Duodenal mucosa (tissue), 2 donors: ENCODE results near the gene HES6.

Source experiments
- H3K27ac ChIP-seq: one replicate; pipeline ENCODE4 v1.7.0; 2013; ENCODE audit warnings: low read depth, low read length
- H3K27me3 ChIP-seq, 2 donors: one replicate each; pipeline ENCODE4 v1.7.0; 2013; ENCODE audit warnings: low read length in 2 of 2, control low read depth in 1 of 2; ENCODE audit not compliant: insufficient read depth in 2 of 2, control insufficient read depth in 1 of 2
- H3K36me3 ChIP-seq, 2 donors: one replicate each; pipeline ENCODE4 v1.7.0; 2013; ENCODE audit warnings: low read length in 2 of 2, control low read depth in 1 of 2; ENCODE audit not compliant: insufficient read depth in 2 of 2, control insufficient read depth in 1 of 2
- H3K4me1 ChIP-seq, 2 donors: one replicate each; pipeline ENCODE4 v1.7.0; 2013; ENCODE audit warnings: low read length in 2 of 2, control low read depth in 1 of 2; ENCODE audit not compliant: insufficient read depth in 2 of 2, control insufficient read depth in 1 of 2
- H3K4me3 ChIP-seq, 2 donors: one replicate each; pipeline ENCODE4 v1.7.0; 2013; ENCODE audit warnings: low read length in 2 of 2, low read depth in 1 of 2
- H3K9ac ChIP-seq, 2 donors: one replicate each; pipeline ENCODE4 v1.7.0; 2013; ENCODE audit warnings: low read length in 2 of 2, low read depth in 1 of 2
- H3K9me3 ChIP-seq, 2 donors: one replicate each; pipeline ENCODE4 v1.7.0; 2013; ENCODE audit warnings: low read length in 2 of 2, control low read depth in 1 of 2; ENCODE audit not compliant: control insufficient read depth in 1 of 2

HES6 gene

DNA sequence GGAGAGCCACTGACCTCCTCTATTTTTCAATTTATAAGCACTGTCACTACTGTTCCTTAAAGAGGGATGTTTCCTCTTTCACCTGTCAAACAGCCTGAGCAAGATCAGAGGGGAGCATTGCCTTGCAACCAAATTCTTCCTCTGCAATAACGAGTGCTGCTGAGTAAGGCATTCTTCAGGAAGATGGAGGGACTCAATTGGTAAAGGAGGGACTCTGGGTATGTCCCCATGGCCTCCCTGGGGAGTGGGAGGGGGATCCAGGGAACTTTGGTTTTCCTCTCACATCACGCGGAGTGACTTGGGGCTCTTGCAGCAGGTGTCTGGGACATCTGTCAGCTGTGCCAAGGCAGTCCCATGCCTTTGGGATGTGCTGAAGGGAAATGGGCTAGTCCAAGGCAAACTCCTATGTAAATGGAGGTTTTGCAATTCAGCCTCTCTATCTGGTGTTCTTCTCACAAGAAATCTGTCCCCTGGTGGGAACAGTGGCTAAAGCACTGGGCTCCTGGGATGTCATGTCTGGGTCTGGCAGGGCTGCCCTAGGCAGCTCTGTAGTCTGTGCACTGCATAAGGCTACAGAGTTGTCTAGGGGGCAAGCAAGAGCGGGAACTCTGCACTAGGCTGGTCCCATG is 14.4 kb upstream of the HES6 start:
- no peaks in the 10 kb centered on the region for H3K4me1 ChIP-seq
- H3K27me3 ChIP-seq = no peaks in the 10 kb centered on the region
- H3K27ac ChIP-seq = no peak overlapping the region
- H3K9me3 ChIP-seq = no peaks in the 10 kb centered on the region
- H3K4me3 ChIP-seq = no peak overlapping the region
- no peak overlapping the region for H3K9ac ChIP-seq
- H3K36me3 ChIP-seq = peaks cover 54 to 90% of the 10 kb centered on the region in 2 donors

DNA sequence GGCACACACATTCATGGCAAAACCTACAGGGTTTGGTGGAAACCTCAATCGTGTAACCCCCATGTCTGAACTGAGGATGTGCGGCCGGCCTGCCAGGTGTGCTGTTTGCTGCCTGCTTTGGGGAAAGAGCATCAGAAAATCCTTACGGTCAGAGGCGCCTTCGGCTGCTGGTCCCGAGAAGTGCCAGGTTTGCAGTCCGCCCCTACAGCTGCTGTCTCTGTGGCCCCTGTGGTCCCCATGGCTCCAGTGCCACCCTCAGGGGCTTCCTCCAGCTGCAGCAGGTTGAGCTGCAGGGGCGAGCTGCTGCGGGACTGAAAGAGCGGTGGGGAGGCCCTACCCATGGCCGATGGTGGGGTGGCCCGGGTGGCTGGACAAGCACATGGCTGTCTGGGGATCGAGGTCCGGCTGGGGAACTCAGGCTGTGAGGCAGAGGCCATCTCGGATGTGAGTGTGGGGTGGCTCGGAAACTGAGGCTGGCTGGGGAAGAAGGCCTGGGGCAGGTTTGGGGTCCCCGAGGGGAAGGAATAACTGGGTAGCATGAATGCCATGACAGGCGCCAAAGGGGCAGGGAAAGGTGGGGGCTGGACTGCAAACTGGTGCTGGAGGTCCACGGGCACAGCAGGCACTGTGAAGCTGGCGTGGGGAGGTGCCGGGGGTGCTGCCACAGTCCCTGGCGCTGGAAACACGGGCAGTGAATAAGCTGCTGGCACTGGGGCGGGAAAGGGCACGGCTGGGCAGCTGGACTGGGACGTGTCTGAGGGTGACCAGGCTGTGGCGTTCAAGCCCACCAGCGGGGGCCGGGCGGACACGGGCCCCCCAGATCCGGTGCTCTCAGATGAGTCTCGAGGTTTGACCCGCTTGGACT is 13.2 kb upstream of the HES6 start:
- Histone ChIP-seq H3K36me3 (peaks cover 42 to 81% of the 10 kb centered on the region in 2 donors), H3K9me3 (no peaks in the 10 kb centered on the region)

DNA sequence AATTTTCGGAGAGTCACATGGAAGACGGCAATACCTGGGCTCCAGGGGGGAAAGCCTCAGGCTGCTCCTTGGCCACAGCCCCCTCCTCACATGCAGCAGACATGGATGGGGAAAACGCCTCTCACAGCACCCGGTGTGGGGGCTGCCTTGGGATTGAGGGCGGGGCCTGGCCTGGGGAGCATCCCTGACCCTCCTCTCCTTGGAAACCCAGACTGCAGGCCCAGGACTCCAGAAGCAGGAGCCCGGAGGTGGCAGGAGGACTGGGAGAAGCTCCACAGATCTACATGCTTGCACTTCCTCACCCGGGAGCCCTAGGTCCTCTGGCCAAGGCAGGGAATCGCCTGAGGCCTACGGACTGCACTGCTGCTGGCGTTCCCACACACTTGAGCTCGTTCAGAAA is 12.1 kb upstream of the HES6 start:
- H3K4me3 ChIP-seq = no peak overlapping the region
- no peaks in the 10 kb centered on the region for H3K9me3 ChIP-seq
- H3K4me1 ChIP-seq = no peaks in the 10 kb centered on the region
- no peak overlapping the region for H3K27ac ChIP-seq
- H3K36me3 ChIP-seq = peaks cover 48 to 84% of the 10 kb centered on the region in 2 donors
- no peak overlapping the region for H3K9ac ChIP-seq
- H3K27me3 ChIP-seq = no peaks in the 10 kb centered on the region

More for the DNA sequence above, 13.2 kb upstream of the HES6 start:
- Histone ChIP-seq H3K27ac (no peak overlapping the region), H3K9ac (no peak overlapping the region), H3K27me3 (no peaks in the 10 kb centered on the region), H3K4me1 (no peaks in the 10 kb centered on the region), H3K4me3 (no peak overlapping the region)

DNA sequence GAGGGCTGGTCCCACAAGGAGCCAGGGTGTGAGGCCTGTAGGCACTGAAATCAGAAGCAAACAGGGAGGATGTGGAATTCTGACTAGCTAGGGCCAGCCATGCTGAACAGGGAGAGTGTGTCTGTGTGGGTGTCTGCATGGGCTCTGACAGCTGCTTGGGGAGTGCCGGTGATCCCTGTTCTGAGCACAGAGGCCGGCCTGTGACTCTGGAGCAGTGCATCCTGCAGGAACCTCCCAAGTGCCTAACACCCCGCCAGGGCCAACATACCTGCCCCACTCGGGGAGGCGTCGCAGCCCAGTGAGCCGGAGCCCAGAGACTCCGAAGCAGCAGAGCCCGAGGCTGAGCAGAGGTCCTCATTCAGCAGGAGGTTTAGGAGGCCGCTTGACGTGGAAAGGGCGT is 11.5 kb upstream of the HES6 start:
- Histone ChIP-seq H3K27me3 (no peaks in the 10 kb centered on the region), H3K4me3 (no peak overlapping the region), H3K4me1 (no peaks in the 10 kb centered on the region), H3K9me3 (no peaks in the 10 kb centered on the region), H3K36me3 (peaks cover 48 to 81% of the 10 kb centered on the region in 2 donors), H3K27ac (no peak overlapping the region), H3K9ac (no peak overlapping the region)

DNA sequence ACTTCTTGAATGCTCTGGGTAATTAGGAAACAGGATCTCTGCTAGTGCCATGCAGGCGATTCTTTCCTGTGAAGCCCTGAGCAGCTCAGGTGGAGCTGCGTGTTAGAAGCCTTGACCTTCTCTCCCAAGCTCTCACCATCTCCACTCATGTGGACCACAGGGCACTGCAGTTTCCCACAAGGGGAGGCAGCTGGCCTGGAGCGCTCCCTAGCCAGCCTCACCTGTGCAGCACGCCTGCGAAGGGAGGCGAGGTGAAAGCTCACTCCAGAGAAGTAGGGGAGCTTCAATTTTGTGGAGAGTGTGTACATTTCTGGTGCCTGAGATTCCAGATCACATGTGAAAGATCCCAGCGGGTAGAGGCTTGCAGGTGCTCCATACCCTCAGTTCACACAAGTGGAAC is 11.1 kb upstream of the HES6 start:
- H3K27me3 ChIP-seq = no peaks in the 10 kb centered on the region
- no peak overlapping the region for H3K9ac ChIP-seq
- no peak overlapping the region for H3K4me3 ChIP-seq
- peaks cover 46 to 81% of the 10 kb centered on the region in 2 donors for H3K36me3 ChIP-seq
- H3K4me1 ChIP-seq = no peaks in the 10 kb centered on the region
- no peak overlapping the region for H3K27ac ChIP-seq
- H3K9me3 ChIP-seq = no peaks in the 10 kb centered on the region

DNA sequence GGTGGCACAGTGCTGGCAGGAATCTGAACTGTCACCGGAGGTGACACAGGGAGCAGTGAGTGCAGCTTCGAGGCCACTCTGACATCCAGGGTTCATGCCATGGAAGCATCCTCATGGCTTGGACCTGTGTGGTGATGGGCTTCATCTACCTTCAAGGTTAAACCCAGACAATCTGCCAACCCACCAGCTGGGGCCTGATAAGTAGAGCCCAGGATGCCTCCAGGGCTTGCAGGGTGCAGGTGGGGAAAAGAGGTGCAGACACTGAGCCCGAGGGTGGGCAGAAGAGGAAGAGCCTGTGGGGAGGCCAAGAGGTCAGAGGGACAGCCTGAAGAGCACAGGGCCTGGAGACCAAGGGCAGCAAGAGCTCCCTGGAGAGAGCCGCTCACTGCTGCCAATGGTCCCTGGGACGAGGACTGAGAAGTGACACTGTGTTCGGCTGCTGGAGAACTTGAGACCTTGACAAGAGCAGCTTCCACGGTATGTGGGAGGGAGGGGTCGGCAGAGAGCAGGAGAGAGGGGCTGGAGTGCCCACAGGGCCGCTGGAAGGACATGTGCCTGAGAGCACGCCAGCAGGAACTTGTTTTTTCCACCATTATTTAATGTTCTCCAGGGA is 8.1 kb upstream of the HES6 start:
- H3K27ac ChIP-seq = no peak overlapping the region
- H3K9ac ChIP-seq = no peak overlapping the region
- H3K4me1 ChIP-seq = peaks cover 7% of the 10 kb centered on the region in 2 donors
- no peaks in the 10 kb centered on the region for H3K9me3 ChIP-seq
- peaks cover 33 to 65% of the 10 kb centered on the region in 2 donors for H3K36me3 ChIP-seq
- H3K27me3 ChIP-seq = no peaks in the 10 kb centered on the region
- no peak overlapping the region for H3K4me3 ChIP-seq

DNA sequence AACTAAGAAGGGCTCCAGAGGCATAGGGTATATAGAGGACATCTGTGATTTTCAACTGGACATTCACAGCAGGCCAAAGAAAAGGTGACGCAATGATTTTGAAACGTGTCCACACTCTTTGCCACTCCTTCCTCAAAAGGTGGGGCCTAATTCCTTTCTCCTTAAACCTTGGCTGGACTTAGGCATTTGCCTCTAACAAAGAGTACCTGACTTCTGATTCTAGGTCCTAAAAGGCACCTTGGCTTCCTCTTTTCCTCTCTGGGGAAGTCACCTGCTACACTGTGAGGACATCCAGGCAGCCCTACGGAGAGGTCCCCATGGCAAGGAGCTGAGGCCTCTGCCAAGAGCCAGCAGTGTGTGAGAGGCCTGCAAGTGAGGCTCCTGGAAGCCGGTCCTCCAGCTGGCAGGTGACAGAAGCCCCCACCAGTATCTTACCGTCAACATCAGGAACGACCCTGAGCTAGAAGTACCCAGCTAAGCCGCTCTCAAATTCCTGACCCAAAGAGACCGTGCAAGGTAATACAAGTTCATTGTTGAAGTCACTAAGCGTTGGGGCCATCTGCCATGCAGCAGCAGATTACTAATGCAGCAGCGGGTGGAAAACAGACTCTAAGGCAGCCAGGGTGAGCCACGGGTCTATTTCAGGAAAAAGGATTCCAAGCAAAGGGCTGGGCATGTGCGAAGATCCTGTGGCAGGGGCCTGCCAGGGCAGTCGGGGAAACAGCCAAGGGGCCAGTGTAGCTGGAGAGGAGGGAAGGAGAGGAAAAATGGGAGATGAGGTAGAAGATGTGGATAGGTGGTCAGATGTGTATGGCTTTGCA is 7.4 kb upstream of the HES6 start:
- Histone ChIP-seq H3K4me3 (no peak overlapping the region), H3K4me1 (peaks cover 14% of the 10 kb centered on the region in 2 donors), H3K27ac (no peak overlapping the region), H3K9me3 (no peaks in the 10 kb centered on the region), H3K36me3 (peaks cover 28 to 58% of the 10 kb centered on the region in 2 donors), H3K27me3 (no peaks in the 10 kb centered on the region), H3K9ac (no peak overlapping the region)

DNA sequence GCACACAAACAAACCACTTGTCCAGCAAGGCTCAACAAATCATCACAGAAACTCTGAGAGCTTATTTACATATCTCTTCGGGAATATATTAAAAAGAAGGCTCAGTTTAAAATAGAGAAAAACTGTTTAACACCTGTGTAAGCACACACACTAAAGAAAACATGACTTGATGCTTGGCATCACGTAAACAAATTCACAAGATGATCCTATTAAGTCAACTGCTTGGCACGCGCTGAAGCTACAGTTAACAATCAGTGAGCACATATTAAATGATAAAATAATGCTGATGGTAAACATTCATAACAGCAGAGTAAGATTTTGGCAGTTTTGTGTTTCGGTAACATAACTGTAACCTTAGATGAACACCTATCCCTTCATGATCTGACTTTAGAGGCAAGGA is 4.3 kb upstream of the HES6 start:
- Histone ChIP-seq H3K27ac (no peak overlapping the region), H3K4me1 (peaks cover 14 to 20% of the 10 kb centered on the region in 2 donors), H3K9ac (no peak overlapping the region), H3K27me3 (no peaks in the 10 kb centered on the region), H3K9me3 (no peaks in the 10 kb centered on the region), H3K36me3 (peaks cover 21 to 28% of the 10 kb centered on the region in 2 donors), H3K4me3 (no peak overlapping the region)

DNA sequence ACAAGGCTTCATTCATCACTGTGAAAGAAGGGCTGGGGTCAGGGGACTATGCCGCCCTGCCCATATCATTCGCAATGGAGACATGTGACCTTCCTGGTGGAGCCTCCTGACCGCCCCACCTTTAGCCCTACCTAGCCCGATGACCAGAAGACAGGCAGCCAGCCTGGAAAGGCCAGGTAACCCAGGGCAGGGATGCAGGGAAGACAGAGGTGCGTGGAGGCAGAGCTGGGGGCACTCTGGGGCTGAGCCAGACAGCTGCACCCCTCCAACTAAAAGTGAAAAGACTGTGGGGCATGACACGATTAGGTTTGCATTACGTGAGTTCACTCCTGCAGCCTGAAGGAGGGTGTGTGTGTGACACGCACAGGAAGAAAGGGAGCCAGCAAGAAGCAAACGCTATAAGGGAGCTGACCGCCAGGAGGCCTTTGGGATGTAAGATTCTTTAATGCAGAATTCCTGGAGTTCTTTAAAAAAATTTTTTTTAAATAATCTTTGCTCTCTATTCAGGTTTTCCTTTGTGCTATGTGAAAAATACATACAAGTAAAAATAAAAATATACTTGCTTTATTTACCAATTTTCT is 3.7 kb upstream of the HES6 start:
- Histone ChIP-seq H3K36me3 (peaks cover 21 to 28% of the 10 kb centered on the region in 2 donors), H3K4me3 (no peak overlapping the region), H3K9me3 (no peaks in the 10 kb centered on the region), H3K27ac (no peak overlapping the region), H3K4me1 (peaks cover 14 to 23% of the 10 kb centered on the region in 2 donors), H3K9ac (peak overlapping the region in 1 of 2 donors; percentile 5), H3K27me3 (no peaks in the 10 kb centered on the region)
